Testis (tissue), 3 donors: ENCODE results near the gene RBM33. TPM values are rescaled to one million over a fixed set of nuclear protein-coding genes. Genes with fewer than 3 reads are reported as not detected.

Experiments used
- DNase-seq: peaks from one replicate; pipeline ENCODE4 v3.0.0-alpha.2; 2019
- H3K27ac ChIP-seq, 2 donors: fragments of 200-600 bp; sonication (generic); one replicate each; pipeline ENCODE4 v1.5.1; 2019
- H3K27me3 ChIP-seq: fragments of 200-600 bp; sonication (generic); one replicate; pipeline ENCODE4 v1.5.1; 2019
- H3K36me3 ChIP-seq: fragments of 200-600 bp; sonication (generic); one replicate; pipeline ENCODE4 v1.5.1; 2017; ENCODE audit warnings: low read depth; ENCODE audit errors: missing control alignments
- H3K4me1 ChIP-seq: fragments of 200-600 bp; sonication (generic); one replicate; pipeline ENCODE4 v1.5.1; 2019
- H3K4me3 ChIP-seq, 2 donors: fragments of 200-600 bp; sonication (generic); one replicate each; pipeline ENCODE4 v1.5.1; 2017 to 2019
- H3K9me3 ChIP-seq: fragments of 200-600 bp; sonication (generic); one replicate; pipeline ENCODE4 v1.5.1; 2017
- POLR2A ChIP-seq: fragments of 450-650 bp; IDR thresholded peaks from one replicate; pipeline ENCODE4 v1.6.1; 2017; ENCODE audit warnings: antibody characterized with exemption, mild to moderate bottlenecking, moderate library complexity
- WGBS, 2 donors: methylation state at CpG; one replicate each; pipeline ENCODE4 v1.1.5; 2018; 5-methylcytosine and 5-hydroxymethylcytosine counted together
- intact Hi-C: fragments of 100-400 bp; cut with DNase I; formaldehyde crosslinking; loops from one replicate; pipeline ENCODE4 v1.15.1; 2023; ENCODE audit warnings: low total_unique reads
- polyA plus RNA-seq: library from polyadenylated mRNA; stranded (reverse); fragments of 350-450 nt; fragmentation: Illumina TruSeq; extraction: RNeasy Lipid Tissue Mini Kit (QIAGEN cat#74804); gene quantifications from one replicate; pipeline ENCODE4 v1.2.3, GENCODE V29; 2014; ENCODE audit warnings: low read depth, low replicate concordance; ENCODE audit not compliant: insufficient read depth
- total RNA-seq, 2 donors: library from RNA; depleted of rRNA; stranded (reverse); fragments of >200 nt; gene quantifications; one replicate each; pipeline ENCODE4 v1.2.3, GENCODE V29; 2016
- TF ChIP-seq, protein P1 (sequence below), 3 experiments: fragments of 450-650 bp in 2 of 3; fragments of 200-600 bp in 1 of 3; sonication (generic) in 1 of 3; IDR thresholded peaks; one replicate each; pipeline ENCODE4 v1.5.1; 2016 to 2019; ENCODE audit warnings: antibody characterized with exemption in 3 of 3, mild to moderate bottlenecking in 2 of 3, moderate library complexity in 1 of 3

The RBM33 gene
- total and polyA plus RNA-seq, 3 donors from 2014 or later = 27.3 to 104 (median 93.4) TPM

GRCh38 chr7:155656891-155657290 lies 12.4 kb downstream of the RBM33 start:
- H3K27me3 ChIP-seq = no peaks in the 10 kb centered on the region
- WGBS, 2 donors = 61 to 64% methylated on average over 7 of the region's 7 CpGs
- DNase-seq = no peak
- no peak for TF ChIP-seq POLR2A
- TF ChIP-seq, protein P1, sequence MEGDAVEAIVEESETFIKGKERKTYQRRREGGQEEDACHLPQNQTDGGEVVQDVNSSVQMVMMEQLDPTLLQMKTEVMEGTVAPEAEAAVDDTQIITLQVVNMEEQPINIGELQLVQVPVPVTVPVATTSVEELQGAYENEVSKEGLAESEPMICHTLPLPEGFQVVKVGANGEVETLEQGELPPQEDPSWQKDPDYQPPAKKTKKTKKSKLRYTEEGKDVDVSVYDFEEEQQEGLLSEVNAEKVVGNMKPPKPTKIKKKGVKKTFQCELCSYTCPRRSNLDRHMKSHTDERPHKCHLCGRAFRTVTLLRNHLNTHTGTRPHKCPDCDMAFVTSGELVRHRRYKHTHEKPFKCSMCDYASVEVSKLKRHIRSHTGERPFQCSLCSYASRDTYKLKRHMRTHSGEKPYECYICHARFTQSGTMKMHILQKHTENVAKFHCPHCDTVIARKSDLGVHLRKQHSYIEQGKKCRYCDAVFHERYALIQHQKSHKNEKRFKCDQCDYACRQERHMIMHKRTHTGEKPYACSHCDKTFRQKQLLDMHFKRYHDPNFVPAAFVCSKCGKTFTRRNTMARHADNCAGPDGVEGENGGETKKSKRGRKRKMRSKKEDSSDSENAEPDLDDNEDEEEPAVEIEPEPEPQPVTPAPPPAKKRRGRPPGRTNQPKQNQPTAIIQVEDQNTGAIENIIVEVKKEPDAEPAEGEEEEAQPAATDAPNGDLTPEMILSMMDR (IDR thresholded peaks at IDR 0.05) = no peak
- no peaks in the 10 kb centered on the region for H3K4me1 ChIP-seq
- no peak overlapping the region for H3K27ac ChIP-seq
- H3K4me3 ChIP-seq = no peak overlapping the region
- intact Hi-C loops = no loop called here
- no peaks in the 10 kb centered on the region for H3K36me3 ChIP-seq
- no peaks in the 10 kb centered on the region for H3K9me3 ChIP-seq

GRCh38 chr7:155660059-155660757 lies 15.7 kb downstream of the RBM33 start:
- Histone ChIP-seq H3K4me3 (no peak overlapping the region), H3K9me3 (no peaks in the 10 kb centered on the region), H3K36me3 (no peaks in the 10 kb centered on the region), H3K27ac (no peak overlapping the region), H3K4me1 (no peaks in the 10 kb centered on the region), H3K27me3 (no peaks in the 10 kb centered on the region)
- TF ChIP-seq, protein P1 (IDR thresholded peaks at IDR 0.05) = no peak
- TF ChIP-seq POLR2A = no peak
- 87 to 91% methylated on average over 5 of the region's 5 CpGs for WGBS, 2 donors
- DNase-seq = no peak
- intact Hi-C loops = no loop called here

DNA sequence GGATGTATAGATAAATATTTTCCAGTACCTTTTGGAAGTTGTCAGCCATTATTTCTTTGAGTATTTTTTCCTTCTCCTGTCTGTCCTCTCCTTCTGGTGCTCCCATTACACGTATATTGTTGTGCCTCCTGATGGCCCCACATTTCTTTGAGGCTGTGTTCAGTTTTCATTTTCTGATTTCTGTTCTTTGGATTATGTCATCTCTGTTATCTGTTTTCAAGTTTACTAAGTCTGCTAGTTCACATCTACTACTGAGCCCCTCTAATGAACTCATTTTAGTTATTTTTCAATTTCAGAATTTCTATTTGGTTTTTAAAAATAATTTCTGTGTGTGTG lies 16.3 kb downstream of the RBM33 start:
- H3K4me1 ChIP-seq = peaks cover 2% of the 10 kb centered on the region
- TF ChIP-seq, protein P1 (IDR thresholded peaks at IDR 0.05) = no peak
- no peak for TF ChIP-seq POLR2A
- H3K27ac ChIP-seq = no peak overlapping the region
- no peak for DNase-seq
- no peaks in the 10 kb centered on the region for H3K9me3 ChIP-seq
- no peak overlapping the region for H3K4me3 ChIP-seq
- 88 to 96% methylated on average over 1 of the region's 1 CpG for WGBS, 2 donors
- no peaks in the 10 kb centered on the region for H3K36me3 ChIP-seq
- no peaks in the 10 kb centered on the region for H3K27me3 ChIP-seq
- intact Hi-C loops = no loop called here

GRCh38 chr7:155662343-155663043 lies 18.0 kb downstream of the RBM33 start:
- DNase-seq = no peak
- intact Hi-C loops = no loop called here
- Histone ChIP-seq H3K36me3 (no peaks in the 10 kb centered on the region), H3K4me3 (no peak overlapping the region), H3K9me3 (no peaks in the 10 kb centered on the region), H3K4me1 (peaks cover 4% of the 10 kb centered on the region), H3K27me3 (no peaks in the 10 kb centered on the region), H3K27ac (no peak overlapping the region)
- WGBS, 2 donors = 91 to 93% methylated on average over 5 of the region's 5 CpGs
- TF ChIP-seq, protein P1 (IDR thresholded peaks at IDR 0.05) = no peak
- TF ChIP-seq POLR2A = no peak
